Activated CD4-positive, alpha-beta T cell treated with anti-CD3 and anti-CD28 coated beads for 1 hour (primary cell): ENCODE results near the gene BRINP1.

Source experiments
- DNase-seq: peaks from one replicate; pipeline ENCODE4 v3.0.0-alpha.2; 2020

The BRINP1 gene, protein sequence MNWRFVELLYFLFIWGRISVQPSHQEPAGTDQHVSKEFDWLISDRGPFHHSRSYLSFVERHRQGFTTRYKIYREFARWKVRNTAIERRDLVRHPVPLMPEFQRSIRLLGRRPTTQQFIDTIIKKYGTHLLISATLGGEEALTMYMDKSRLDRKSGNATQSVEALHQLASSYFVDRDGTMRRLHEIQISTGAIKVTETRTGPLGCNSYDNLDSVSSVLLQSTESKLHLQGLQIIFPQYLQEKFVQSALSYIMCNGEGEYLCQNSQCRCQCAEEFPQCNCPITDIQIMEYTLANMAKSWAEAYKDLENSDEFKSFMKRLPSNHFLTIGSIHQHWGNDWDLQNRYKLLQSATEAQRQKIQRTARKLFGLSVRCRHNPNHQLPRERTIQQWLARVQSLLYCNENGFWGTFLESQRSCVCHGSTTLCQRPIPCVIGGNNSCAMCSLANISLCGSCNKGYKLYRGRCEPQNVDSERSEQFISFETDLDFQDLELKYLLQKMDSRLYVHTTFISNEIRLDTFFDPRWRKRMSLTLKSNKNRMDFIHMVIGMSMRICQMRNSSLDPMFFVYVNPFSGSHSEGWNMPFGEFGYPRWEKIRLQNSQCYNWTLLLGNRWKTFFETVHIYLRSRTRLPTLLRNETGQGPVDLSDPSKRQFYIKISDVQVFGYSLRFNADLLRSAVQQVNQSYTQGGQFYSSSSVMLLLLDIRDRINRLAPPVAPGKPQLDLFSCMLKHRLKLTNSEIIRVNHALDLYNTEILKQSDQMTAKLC

GRCh38 chr9:119368681-119369581 lies at the start of gene BRINP1:
BRINP1 (minus strand) TSS chr9:119369435; CDS start chr9:119313355, 56,080 bp downstream.
- no peak for DNase-seq

- no peak for DNase-seq
These were observed 49.5 kb upstream of the BRINP1 start for GRCh38 chr9:119418721-119419120.

DNA sequence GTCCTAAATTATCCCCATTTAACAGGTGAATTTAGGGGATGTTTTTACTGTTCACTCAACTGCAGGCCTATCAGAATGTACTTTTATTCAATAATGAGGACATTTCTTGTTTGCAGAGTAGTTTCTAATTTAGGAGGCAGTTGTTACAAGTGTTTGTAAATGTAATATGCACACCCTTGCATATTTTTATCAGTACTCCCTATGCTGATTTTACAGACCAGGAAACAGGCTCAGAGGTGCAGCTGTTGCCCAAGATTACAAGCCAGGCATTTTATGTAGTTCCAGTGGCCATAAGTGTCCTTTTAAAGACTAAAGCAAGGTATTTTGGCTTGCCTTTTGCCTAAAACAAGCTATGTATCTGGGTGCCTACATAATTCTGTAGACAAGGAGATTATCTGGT lies 47.6 kb upstream of the BRINP1 start:
- no peak for DNase-seq

DNA sequence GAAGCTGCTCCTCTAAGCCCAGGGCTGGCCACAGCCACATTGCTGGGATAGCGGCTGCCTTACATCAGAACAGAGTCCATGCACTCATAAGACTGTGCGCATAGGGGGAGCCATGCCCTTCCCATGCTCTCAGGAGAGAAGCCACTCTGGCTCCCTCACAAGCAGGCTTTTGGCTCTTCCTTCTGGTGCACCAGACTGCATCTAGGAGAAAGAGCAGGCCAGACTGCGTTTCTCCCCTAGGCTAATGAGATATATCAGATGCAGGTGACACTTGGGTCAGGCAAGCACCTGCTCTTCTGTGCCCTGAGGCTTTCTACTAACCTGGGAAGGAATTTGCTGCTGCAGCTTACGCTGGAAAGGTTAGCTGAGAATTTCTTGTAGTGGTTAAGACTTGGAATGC lies 43.2 kb upstream of the BRINP1 start:
- no peak for DNase-seq

GRCh38 chr9:119409552-119409951 lies 40.3 kb upstream of the BRINP1 start:
- no peak for DNase-seq

DNA sequence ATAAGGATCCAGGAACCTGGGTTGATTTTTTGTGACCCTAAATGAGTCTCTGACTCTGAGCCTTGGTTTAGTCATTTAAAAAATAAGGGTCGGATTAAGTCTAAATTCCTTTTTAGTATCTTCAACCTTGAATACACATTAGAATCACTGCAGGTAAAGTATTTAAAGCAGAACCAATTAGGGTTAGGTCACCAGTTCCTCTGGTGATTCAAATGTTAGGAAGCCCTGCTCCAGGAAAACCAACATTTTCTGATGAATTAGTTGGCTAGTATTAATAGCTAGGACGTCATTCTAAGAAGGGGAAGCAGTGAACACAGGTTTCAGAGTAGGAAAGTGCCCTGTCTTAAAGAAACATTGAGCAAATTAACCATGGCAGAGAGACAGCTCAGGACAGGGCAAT lies 31.4 kb upstream of the BRINP1 start:
- DNase-seq = no peak

DNA sequence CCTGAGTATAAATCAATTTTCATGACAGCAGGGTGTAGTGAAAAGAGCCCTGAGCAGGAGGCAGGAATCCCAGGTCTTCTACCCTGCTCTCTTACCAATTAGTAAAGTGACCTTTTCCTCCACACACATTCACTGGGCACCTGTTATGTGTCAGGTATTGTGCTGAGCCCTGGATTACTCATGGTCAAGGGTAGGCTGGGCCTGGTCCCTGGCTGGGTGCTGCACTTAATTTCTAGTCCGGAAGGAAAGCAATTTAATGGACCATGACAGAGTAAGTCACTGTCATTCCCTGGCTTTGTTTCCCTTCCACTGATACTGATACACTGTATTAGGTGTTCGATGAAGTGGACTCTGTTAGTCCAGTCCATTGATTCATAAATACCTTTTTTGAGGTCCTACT lies 29.1 kb upstream of the BRINP1 start:
- no peak for DNase-seq

- DNase-seq = no peak
These were observed 22.6 kb upstream of the BRINP1 start for GRCh38 chr9:119391878-119392277.

DNA sequence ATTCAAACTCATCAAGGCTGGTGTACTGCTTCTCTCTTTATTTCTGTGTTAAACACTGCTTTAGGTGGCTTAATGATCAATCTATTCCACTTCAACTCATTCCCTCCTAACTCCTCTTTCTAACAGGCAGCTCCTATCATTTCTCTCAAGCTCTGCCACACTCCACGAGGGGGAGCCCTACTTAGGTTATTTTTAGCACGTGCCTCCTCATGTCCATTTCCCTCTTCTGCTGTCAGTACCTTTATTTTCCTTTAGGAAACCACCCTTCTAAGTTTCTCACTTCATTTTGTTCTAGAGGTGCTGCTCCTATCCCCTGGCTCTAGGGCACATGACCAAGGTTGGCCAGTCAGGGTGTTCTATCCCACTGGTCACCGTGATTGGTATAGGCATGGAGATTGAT lies 6.7 kb upstream of the BRINP1 start:
- DNase-seq = no peak

DNA sequence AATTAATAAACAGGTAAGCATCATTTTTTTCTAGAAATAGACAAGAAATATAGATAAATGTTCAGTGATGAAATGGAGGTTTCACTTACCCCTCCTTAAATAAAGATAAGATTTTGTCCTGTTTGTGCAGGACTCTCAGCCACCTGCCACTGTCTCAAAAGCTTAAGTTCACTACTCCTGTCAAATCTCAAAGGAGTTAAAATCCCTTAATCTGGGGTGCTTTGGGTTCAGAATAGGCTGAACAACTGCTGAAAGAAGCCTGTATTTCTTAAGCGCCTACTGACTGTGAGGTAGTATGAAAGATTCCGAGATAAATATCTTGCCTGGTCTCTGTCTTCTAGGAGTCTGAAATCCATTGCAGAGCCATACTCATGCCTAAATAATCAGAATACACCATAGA lies 3.7 kb upstream of the BRINP1 start:
- DNase-seq = no peak

- DNase-seq = no peak
These were observed 1.6 kb upstream of the BRINP1 start for GRCh38 chr9:119370816-119371215.

GRCh38 chr9:119369680-119370366 lies 588 bp upstream of the BRINP1 start:
- no peak for DNase-seq

GRCh38 chr9:119368179-119368578 lies 1.1 kb downstream of the BRINP1 start:
- DNase-seq = no peak

GRCh38 chr9:119367683-119368075 lies 1.6 kb downstream of the BRINP1 start:
- no peak for DNase-seq

GRCh38 chr9:119366909-119367682 lies 2.1 kb downstream of the BRINP1 start:
- DNase-seq = no peak

- DNase-seq = no peak
These were observed 3.8 kb downstream of the BRINP1 start for GRCh38 chr9:119365291-119366027.

GRCh38 chr9:119360237-119360636 lies 9.0 kb downstream of the BRINP1 start:
- DNase-seq = no peak

DNA sequence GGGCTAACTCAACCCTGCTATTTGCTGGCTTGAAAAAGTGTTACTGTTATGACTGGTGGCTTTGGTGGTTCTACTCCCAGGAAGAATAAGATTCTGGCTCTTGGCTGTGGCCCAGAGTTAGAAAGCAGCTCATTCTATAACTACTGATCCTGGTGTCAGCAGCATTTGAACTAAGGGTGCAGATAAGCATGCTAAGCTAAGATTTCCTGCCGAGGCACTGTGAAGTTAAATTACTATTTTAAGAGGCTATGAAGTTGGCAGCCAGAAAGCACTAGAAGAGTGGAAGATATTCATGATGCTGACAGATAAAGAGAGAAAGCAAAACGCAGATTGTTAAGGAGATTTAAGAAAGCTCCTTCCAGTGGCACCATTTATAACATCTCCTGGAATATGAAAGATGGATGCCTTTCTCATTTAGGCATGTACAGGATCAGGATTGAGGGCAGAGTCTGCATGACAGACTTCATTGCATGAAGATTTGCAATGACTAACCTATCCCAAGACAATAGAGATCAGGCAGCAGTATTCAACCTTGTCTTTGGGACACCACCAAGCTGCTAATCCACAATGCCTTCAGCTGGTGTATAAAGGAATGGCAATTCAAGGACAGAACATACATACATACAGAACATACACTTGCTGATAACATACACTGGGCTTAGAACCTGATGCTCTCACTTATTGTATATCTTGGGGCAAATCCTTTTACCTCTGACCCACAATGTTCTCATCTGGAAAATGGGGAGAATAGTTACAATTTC lies 11.7 kb downstream of the BRINP1 start:
- no peak for DNase-seq

DNA sequence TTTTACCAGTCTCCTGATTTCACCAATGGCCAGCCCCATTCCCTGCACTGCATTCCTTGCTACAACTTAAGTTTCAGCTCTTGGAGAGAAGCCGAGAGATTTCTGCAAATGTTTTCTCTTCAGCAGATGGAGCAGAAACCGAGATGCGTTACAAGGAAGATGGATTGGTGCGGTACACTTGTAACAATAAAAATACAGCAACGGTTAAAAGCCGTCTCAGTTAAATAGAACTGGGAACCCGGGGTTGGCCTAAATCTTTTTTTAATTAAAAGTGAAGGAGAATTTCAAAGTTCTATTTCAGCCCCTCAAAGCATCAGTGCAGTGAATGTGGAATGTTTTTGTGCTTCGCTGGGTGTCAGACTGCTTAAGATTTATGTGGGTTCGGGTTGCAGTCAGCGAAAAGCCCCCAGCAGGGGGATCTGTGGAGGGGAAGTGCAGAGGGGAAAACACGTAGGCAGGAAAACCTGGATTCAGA lies 19.8 kb downstream of the BRINP1 start:
- DNase-seq = no peak
